D721Med (cell line): ENCODE data around the gene VPS8.

Experiments used
- DNase-seq: peaks from one replicate; pipeline ENCODE4 v3.0.0; 2011; ENCODE audit warnings: low spot score; ENCODE audit not compliant: insufficient read length
- FAIRE-seq: peaks from 2 replicates; lab custom pipeline; 2011; peaks lifted over from hg19 to GRCh38; lab: Jason Lieb, UNC
- TF ChIP-seq, protein P1 (sequence below): IDR thresholded peaks from 2 replicates; pipeline ENCODE4 v1.5.1; 2012; ENCODE audit warnings: mild to moderate bottlenecking, control low read depth; ENCODE audit not compliant: insufficient read depth; ENCODE audit errors: missing control alignments

Gene VPS8

DNA sequence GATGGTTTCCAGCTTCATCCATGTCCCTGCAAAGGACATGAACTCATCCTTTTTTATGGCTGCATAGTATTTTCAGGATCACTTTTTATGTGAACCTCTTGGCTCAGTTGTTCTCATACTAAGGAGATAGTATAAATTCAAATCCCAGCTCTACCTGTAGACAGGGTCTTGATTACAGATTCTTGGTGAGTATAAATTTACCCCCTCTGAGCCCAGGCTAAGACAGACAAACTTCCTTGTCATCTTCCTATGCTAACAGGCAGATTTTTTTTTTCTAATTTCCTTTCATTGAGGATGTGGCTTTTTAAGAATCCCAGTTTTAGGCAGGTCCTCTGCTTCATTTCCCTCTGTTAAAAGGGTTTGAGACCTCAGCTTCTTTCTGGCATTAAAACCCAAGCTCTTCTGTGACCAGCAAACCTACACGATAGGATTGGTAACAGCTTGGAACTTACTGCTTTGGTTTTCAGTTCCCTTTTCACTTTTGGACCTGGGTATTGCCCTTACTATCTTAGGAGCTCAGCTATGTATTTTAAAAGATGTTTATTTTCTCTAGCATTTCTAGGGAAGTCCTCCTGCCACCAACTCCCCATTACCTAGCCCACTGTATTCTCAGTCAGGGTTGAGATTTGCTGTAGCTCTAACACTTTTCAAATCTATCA lies 72.5 kb downstream of the VPS8 start:
- TF ChIP-seq, protein P1, sequence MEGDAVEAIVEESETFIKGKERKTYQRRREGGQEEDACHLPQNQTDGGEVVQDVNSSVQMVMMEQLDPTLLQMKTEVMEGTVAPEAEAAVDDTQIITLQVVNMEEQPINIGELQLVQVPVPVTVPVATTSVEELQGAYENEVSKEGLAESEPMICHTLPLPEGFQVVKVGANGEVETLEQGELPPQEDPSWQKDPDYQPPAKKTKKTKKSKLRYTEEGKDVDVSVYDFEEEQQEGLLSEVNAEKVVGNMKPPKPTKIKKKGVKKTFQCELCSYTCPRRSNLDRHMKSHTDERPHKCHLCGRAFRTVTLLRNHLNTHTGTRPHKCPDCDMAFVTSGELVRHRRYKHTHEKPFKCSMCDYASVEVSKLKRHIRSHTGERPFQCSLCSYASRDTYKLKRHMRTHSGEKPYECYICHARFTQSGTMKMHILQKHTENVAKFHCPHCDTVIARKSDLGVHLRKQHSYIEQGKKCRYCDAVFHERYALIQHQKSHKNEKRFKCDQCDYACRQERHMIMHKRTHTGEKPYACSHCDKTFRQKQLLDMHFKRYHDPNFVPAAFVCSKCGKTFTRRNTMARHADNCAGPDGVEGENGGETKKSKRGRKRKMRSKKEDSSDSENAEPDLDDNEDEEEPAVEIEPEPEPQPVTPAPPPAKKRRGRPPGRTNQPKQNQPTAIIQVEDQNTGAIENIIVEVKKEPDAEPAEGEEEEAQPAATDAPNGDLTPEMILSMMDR: no peak
- DNase-seq: no peak
- FAIRE-seq: no peak

DNA sequence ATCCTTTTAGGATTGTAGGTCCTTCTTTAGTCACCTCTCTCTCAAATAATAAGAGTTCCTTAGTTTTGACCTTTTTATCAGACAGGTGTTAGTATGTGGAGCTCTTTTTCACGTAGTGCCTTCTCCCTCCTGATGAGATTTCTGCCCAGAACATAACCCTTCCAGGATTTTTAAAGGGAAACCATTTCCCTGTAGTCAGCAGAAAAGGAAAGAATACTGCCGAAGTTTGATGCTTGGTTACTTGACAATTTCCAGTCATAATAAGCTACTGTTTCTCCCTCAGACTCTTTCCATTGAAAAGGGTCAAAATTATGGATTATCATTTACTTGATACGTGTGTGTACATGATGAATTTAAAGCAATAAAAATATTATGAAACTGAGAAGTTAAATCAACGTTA lies 73.1 kb downstream of the VPS8 start:
- FAIRE-seq (no peak), DNase-seq (no peak)
- TF ChIP-seq, protein P1: no peak

DNA sequence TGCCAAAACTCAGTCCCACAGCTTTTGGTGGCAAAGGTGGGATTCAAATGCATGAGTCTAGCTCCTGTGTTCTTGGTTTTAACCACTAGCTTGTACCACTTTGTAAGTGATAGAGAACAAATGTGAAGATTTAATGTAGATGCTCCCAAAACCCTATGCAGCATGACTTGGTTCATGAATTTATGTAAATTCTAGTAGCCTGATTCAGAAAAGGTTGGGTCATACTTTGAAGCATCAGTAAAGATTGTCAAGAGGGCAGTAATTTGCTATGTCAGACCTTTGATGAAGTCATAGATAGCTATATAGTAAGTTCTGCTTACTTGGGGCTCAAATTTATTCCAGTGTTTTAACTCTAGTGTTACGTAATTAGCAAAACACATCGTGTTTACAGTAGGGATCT lies 75.6 kb downstream of the VPS8 start:
- TF ChIP-seq, protein P1: no peak
- FAIRE-seq (no peak), DNase-seq (no peak)

DNA sequence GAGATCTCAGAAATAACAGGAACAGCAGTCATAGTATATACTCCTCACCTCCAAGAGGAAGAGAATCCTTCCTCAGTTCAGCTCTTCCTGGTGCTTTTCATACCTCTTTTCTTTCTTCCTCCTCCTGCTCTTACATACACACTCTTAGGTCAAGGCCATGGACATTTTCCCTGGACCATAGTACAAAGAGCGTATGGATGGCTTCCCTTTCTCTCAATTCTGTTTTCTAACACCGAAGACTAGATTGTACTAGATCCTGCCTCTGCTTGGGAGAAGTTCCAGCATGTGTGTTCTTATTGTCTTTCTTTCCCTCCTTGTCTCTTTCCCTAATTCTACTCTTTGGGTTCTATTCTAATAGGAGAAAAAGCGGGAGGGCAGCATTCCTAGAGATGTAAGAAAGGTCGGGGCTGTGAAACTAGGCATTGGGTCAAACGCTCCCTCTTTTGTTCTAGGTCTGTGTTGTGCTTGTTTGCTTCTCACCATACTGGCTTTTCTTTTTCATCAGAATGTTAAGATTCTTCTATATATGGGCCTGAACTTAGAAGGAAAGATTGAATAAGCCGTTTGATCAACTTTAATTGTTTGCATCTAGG lies 77.4 kb downstream of the VPS8 start:
- TF ChIP-seq, protein P1: no peak
- FAIRE-seq (no peak), DNase-seq (no peak)

DNA sequence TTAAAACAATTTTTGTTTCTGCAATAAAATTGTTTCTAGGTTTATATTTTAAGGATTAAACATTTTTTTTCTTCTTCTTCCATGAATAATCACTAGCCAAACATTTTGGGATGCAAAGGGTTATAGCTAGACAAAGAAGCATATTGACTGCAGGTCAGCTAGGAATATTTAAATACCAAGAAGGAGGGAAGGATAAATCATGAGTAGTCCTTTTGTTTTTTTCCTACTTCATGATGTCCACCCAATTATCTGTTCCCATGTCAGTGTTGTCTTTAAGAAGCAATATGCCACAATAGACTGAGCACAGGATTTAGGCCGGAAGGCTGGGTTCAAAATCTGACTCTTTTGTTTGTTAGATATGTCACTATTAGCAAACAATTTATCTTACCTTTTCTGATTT lies 82.1 kb downstream of the VPS8 start:
- DNase-seq (no peak), FAIRE-seq (no peak)
- TF ChIP-seq, protein P1: no peak

DNA sequence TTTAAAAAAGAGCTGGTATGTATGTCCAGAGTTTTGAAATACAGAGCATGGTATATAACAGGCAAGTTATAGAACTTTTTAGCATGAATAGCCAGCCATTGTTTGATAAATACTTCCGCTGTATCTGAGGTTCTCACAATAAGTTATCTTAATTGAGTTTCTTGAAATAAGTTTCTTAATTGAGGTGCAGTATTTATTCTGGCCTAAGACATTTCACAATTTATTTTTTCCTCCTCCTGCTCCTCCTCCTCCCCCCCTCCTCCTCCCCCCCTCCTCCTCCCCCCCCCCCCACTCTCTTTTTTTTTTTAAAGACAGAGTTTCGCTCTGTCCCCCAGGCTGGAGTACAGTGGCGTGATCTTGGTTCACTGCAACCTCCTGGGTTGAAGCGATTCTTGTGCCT lies 83.4 kb downstream of the VPS8 start:
- TF ChIP-seq, protein P1: no peak
- no peak for DNase-seq
- no peak for FAIRE-seq

DNA sequence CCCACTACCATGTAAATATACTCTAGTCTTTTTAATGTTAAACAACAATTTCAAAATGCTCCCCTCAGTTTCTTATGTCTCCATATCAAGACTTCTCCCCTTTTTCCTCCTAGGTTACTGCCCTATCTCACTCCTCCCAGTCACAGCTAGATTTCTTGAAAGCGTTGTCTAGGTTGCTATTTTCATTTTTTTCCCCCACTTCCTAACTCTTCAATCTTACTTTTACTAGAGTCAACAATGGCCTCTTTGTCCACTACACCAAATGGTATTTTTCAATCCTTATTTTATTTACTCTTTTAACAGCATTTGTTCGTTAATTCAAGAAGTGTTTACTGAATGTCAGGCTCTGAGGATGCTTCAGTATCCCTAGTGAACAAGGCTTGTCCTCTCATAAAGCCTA lies 84.4 kb downstream of the VPS8 start:
- FAIRE-seq (no peak), DNase-seq (no peak)
- TF ChIP-seq, protein P1: no peak
